BE2C (cell line): ENCODE measurements around the gene MAP3K3.

Experiments
- DNase-seq: peaks from one replicate; pipeline ENCODE4 v3.0.0-alpha.2; 2020
- H3K27me3 ChIP-seq: fragments of 250-450 bp; sonication (Bioruptor Pico); 2 replicates; pipeline ENCODE4 v1.5.1; 2020; ENCODE audit warnings: mild to moderate bottlenecking
- H3K36me3 ChIP-seq: fragments of 250-450 bp; sonication (Bioruptor Pico); 2 replicates; pipeline ENCODE4 v1.5.1; 2020; ENCODE audit warnings: mild to moderate bottlenecking
- H3K4me1 ChIP-seq: fragments of 250-450 bp; sonication (Bioruptor Pico); 2 replicates; pipeline ENCODE4 v1.5.1; 2020
- H3K4me3 ChIP-seq: 2 replicates; pipeline ENCODE4 v1.5.1; 2011; ENCODE audit warnings: low read depth, low read length
- H3K9me3 ChIP-seq: fragments of 250-450 bp; sonication (Bioruptor Pico); 2 replicates; pipeline ENCODE4 v1.5.1; 2020
- TF ChIP-seq, protein P1 (sequence below): IDR thresholded peaks from 2 replicates; pipeline ENCODE4 v1.5.1; 2012; ENCODE audit warnings: mild to moderate bottlenecking, low read depth, low read length

The MAP3K3 gene

DNA sequence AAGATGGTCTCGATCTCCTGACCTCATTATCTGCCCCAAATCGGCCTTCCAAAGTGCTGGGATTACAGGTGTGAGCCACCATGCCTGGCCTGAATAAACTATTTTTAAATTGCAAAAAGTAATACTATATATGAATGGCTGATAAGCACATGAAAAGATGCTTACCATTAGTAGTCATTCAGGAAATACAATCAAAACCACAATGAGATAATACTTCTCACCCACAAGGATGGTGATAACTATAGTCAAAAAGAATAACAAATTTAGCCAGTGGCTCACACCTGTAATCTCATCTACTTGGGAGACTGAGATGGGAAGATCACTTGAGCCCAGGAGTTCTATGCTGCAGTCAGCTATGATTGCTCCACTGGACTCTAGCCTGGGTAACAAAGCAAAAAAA, 23.9 kb upstream of the MAP3K3 start:
- no peaks in the 10 kb centered on the region for H3K9me3 ChIP-seq
- H3K36me3 ChIP-seq = peaks cover 24% of the 10 kb centered on the region
- no peak overlapping the region for H3K4me3 ChIP-seq
- no peaks in the 10 kb centered on the region for H3K27me3 ChIP-seq
- H3K4me1 ChIP-seq = peaks cover 3% of the 10 kb centered on the region; the same call in 1 of the 2 replicates
- TF ChIP-seq, protein P1, sequence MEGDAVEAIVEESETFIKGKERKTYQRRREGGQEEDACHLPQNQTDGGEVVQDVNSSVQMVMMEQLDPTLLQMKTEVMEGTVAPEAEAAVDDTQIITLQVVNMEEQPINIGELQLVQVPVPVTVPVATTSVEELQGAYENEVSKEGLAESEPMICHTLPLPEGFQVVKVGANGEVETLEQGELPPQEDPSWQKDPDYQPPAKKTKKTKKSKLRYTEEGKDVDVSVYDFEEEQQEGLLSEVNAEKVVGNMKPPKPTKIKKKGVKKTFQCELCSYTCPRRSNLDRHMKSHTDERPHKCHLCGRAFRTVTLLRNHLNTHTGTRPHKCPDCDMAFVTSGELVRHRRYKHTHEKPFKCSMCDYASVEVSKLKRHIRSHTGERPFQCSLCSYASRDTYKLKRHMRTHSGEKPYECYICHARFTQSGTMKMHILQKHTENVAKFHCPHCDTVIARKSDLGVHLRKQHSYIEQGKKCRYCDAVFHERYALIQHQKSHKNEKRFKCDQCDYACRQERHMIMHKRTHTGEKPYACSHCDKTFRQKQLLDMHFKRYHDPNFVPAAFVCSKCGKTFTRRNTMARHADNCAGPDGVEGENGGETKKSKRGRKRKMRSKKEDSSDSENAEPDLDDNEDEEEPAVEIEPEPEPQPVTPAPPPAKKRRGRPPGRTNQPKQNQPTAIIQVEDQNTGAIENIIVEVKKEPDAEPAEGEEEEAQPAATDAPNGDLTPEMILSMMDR = no peak
- no peak for DNase-seq

DNA sequence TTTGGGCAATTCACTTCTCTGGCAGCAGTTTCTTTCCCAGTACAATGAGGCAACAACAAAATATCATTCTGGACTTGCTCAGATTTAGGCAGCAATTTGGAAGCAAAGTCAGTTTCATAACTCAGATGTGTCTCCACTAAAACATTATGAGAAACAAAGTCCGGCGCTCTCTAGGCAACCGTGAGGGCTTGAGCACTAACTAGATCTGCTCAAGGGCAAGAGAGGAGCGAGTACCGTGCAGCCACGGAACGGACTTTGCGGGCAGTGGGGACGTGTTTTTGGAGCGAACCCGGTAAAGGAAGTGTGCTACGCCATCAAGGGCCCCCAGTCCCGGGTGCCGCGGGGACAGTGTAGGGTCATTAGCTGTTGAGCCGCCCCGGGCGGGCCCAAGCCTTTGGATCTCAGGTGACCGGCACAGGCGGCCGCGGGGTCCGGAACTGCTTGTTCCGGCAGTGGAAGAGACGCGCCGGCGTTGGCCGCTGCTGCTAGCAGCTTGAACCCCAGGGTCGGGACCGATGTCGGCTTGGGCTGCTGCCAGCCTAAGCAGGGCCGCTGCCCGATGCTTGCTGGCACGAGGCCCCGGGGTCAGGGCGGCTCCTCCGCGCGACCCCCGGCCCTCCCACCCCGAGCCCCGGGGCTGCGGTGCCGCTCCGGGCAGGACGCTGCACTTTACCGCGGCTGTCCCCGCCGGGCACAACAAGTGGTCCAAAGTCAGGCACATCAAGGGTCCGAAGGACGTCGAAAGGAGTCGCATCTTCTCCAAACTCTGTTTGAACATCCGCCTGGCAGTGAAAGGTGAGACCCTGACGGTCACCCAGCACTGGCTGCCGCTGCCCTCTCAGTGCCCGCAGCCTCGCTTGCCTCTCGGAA, 21.4 kb upstream of the MAP3K3 start, which contains the start of gene TACO1:
Gene TACO1, plus strand, starts transcription at position 327 of the 870 bp plus-strand sequence. Its CDS starts 189 bp downstream, at position 516.
- Histone ChIP-seq H3K36me3 (peaks cover 23% of the 10 kb centered on the region), H3K27me3 (no peaks in the 10 kb centered on the region), H3K4me3 (peak within 1 kb of the TSS; percentile 87), H3K9me3 (no peaks in the 10 kb centered on the region), H3K4me1 (peaks cover 3% of the 10 kb centered on the region; the same call in 1 of the 2 replicates)
- peak; percentile 88 for DNase-seq
- TF ChIP-seq, protein P1 = no peak

DNA sequence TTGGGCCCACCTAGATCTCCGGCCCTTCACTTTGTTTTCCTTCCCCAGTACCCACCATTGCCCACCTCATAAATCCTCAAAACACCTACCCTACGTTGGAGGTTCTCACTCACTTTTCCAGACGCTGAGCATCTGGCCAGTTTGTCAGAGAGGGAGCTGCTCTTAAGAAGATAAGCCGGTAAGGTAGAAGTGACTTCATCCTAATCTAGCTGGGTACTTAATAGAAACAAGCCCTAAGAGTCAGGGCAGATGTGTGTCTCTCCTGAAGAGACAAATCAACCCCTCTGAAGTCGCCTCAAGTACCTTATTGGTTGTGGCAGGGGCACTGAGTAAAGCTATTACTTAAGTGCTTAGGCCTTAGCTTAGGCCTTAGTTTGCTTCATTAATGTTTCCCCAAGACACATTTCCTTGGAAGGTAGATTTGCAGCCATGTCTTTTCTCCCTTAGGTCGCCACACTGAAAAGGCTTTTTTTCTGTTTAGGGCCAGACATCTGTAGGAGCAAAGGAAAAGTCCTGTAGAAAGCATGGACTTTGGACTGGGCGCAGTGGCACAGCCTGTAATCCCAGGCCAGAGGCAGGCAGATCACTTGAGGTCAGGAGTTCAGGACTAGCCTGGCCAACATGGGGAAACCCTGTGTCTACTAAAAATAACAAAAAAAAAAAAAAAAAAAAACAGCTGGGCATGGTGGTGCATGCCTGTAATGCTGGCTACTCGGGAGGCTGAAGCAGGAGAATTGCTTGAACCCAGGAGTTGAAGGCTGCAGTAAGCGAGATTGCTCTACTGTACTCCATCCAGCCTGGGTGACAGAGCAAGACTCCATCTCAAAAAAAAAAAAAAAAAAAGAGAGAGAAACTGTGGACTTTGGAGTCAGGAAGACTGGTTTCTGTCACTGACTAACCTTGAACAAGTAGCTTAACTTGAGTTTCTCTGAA, 20.5 kb upstream of the MAP3K3 start:
- Histone ChIP-seq H3K4me1 (peaks cover 3% of the 10 kb centered on the region; the same call in 1 of the 2 replicates), H3K9me3 (no peaks in the 10 kb centered on the region), H3K27me3 (no peaks in the 10 kb centered on the region), H3K4me3 (peak overlapping the region; percentile 87), H3K36me3 (peaks cover 32% of the 10 kb centered on the region)
- TF ChIP-seq, protein P1 = no peak
- DNase-seq = no peak

DNA sequence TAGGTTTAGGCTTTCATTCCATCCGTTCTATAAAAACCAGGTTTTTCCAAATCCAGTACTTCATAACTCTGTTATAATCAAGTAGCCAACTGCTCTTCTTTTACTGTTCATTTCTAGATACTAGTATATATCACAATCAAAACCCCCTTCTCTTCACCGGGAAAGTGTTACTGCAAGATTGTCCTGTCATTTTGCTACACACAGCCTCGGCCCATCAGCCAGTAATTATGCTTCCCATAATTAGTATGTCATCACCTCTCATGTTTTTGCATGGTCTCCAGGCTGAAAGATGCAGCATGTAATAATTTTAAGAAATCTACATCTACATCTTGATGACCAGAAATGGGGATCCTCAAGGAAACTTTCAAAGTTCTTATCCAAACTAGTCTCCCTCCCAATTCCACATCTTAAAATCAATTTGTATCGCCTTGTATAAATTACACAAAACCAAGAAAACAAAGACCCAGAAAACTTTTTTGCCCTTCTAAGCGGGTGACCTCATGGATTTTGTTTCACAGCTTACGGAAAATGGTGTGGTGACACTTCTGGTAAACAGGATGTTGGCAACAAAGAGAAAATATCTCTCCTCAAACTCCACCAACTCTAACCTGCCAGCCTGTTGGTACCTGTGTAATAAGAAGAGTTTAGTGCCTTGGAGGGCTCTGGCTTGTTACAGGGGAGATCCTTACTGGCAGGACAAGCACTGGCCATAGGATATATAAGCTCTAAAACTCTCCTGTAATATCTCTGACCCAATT, 12.2 kb upstream of the MAP3K3 start:
- no peak for DNase-seq
- TF ChIP-seq, protein P1 = no peak
- Histone ChIP-seq H3K36me3 (peaks cover 42% of the 10 kb centered on the region), H3K9me3 (no peaks in the 10 kb centered on the region), H3K27me3 (no peaks in the 10 kb centered on the region), H3K4me3 (no peak overlapping the region), H3K4me1 (peaks cover 3% of the 10 kb centered on the region; the same call in 1 of the 2 replicates)

DNA sequence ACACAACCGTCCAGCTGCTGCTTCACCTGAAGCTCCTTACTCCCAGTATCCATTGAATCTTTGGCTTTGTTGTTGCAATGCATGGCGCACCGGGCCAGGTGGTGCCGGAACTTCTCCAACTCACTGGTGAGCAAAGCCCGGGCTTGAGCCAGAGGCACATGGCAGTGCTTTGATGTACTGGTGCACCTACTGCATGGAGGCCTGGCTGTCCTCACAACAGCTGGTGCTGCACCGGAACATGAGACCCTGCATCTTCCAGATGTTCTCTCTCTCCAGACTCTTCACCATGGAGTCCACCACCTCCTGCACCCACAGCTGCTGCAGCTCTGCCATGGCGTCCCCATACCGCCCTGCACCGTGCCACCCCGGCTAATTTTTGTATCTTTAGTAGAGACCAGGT, 11.4 kb upstream of the MAP3K3 start:
- H3K27me3 ChIP-seq = no peaks in the 10 kb centered on the region
- peaks cover 33% of the 10 kb centered on the region for H3K36me3 ChIP-seq
- TF ChIP-seq, protein P1 = no peak
- H3K9me3 ChIP-seq = no peaks in the 10 kb centered on the region
- H3K4me1 ChIP-seq = peaks cover 3% of the 10 kb centered on the region; the same call in 1 of the 2 replicates
- no peak for DNase-seq
- no peak overlapping the region for H3K4me3 ChIP-seq
